ENCODE measurements around the gene PSTPIP2. TPM values are rescaled to one million over a fixed set of nuclear protein-coding genes. Genes with fewer than 3 reads are reported as not detected.

The PSTPIP2 gene
- total RNA-seq, 1 experiment from 2014 or later = 3.3 TPM

GRCh38 chr18:46028536-46028891 lies 43.5 kb downstream of the PSTPIP2 start:
- Histone ChIP-seq H3K18ac (ENCODE audit: insufficient read length, low read depth, low read length) (peak overlapping the region; percentile 74), H4K8ac (replicated peaks; ENCODE audit: insufficient read length, low read depth, low read length) (no peak overlapping the region), H3K79me1 (ENCODE audit: insufficient read depth, low read depth, low read length, poor library complexity, severe bottlenecking) (no peaks in the 10 kb centered on the region), H4K91ac (ENCODE audit: insufficient read length, low read depth, low read length) (no peak overlapping the region), H3K9ac (ENCODE audit: extremely low read depth, insufficient read length, low read length) (no peak overlapping the region), H3K4me2 (ENCODE audit: insufficient read depth, insufficient read length, low read length) (peak overlapping the region; percentile 26), H4K5ac (ENCODE audit: insufficient read length, low read depth, low read length) (no peak overlapping the region), H2BK15ac (ENCODE audit: low read depth, low read length) (no peak overlapping the region), H3K79me2 (ENCODE audit: insufficient read depth, low read length) (no peaks in the 10 kb centered on the region), H3K4me1 (ENCODE audit: insufficient read depth, low read length) (no peaks in the 10 kb centered on the region), H3T11ph (ENCODE audit: low read length) (no peak overlapping the region), H2AK5ac (ENCODE audit: insufficient read length, low read length) (no peak overlapping the region), H3K4ac (ENCODE audit: low read depth, low read length) (no peak overlapping the region), H3K23me2 (ENCODE audit: insufficient read length, low read depth, low read length, poor library complexity, severe bottlenecking) (no peaks in the 10 kb centered on the region), H3K9me3 (ENCODE audit: control insufficient read depth, low read depth, low read length) (no peaks in the 10 kb centered on the region), H2AFZ (ENCODE audit: low read length) (no peak overlapping the region), H3K27me3 (ENCODE audit: insufficient read depth, low read length) (peaks cover 13% of the 10 kb centered on the region; the same call in 1 of the 2 replicates), H3K56ac (ENCODE audit: insufficient read length, low read depth, low read length) (no peak overlapping the region), H3K14ac (ENCODE audit: insufficient read depth, low read length) (peak overlapping the region; percentile 55; the same call in 1 of the 2 replicates), H2BK12ac (ENCODE audit: insufficient read length, low read depth, low read length) (no peak overlapping the region), H4K20me1 (ENCODE audit: control insufficient read depth, insufficient read depth, insufficient read length) (no peaks in the 10 kb centered on the region), H2BK20ac (ENCODE audit: low read depth, low read length, poor library complexity, severe bottlenecking) (no peak overlapping the region), H2BK120ac (ENCODE audit: low read depth, low read length, poor library complexity, severe bottlenecking) (no peak overlapping the region), H2BK5ac (ENCODE audit: insufficient read length, low read length) (no peak overlapping the region), H3K23ac (ENCODE audit: insufficient read length, low read depth, low read length) (no peak overlapping the region), H3K27ac (ENCODE audit: insufficient read length, low read depth, low read length) (no peak overlapping the region)
- Mint-ChIP-seq H3K27ac (no peak overlapping the region), H3K36me3 (ENCODE audit: insufficient read depth in 1 of 3, low read depth in 3 of 3) (peaks cover 2 to 7% (median 5%) of the 10 kb centered on the region in 3 experiments; a peak in 5 of 7 replicates), H3K4me3 (peak overlapping the region; percentile 68 to 71), H3K9me3 (peaks cover 8 to 10% of the 10 kb centered on the region in 2 experiments; a peak in 4 of 5 replicates), H3K4me1 (peaks cover 2 to 4% of the 10 kb centered on the region in 2 experiments), H3K27me3 (ENCODE audit: low read depth) (peaks cover 49% of the 10 kb centered on the region)
- WGBS (ENCODE audit: extremely low coverage, insufficient read length, low lambda C conversion rate) = 100% methylated on average over 2 of the region's 7 CpGs
- no peak for DNase-seq
- TF ChIP-seq CTCF (conservative IDR thresholded peaks at IDR 0.05) = no peak
